Gastroesophageal sphincter (tissue), 4 donors: ENCODE data around the gene NPL. TPM values are rescaled to one million over a fixed set of nuclear protein-coding genes. Genes with fewer than 3 reads are reported as not detected.

ENCODE experiments used
- ATAC-seq: fragments of 150-250 bp; one replicate; pipeline ENCODE4 v1.9.1; 2016; ENCODE audit warnings: mild to moderate bottlenecking, moderate library complexity
- H3K27ac ChIP-seq, 4 donors: fragments of 200-600 bp; sonication (generic) in 3 of 4; 1 replicate in 3 of 4; 2 replicates in 1 of 4; pipeline ENCODE4 v1.5.1; 2016 to 2019
- H3K27me3 ChIP-seq: fragments of 200-600 bp; sonication (generic); one replicate; pipeline ENCODE4 v1.5.1; 2019
- H3K36me3 ChIP-seq, 2 donors: fragments of 200-600 bp; sonication (generic); one replicate each; pipeline ENCODE4 v1.5.1; 2019; ENCODE audit warnings: control low read depth in 1 of 2
- H3K4me1 ChIP-seq, 3 donors: fragments of 200-600 bp; sonication (generic); 1 replicate in 2 of 3; 2 replicates in 1 of 3; pipeline ENCODE4 v1.5.1; 2016 to 2019; ENCODE audit warnings: control low read depth in 2 of 3
- H3K4me3 ChIP-seq, 2 donors: fragments of 200-600 bp; sonication (generic); one replicate each; pipeline ENCODE4 v1.5.1; 2019; ENCODE audit warnings: mild to moderate bottlenecking in 1 of 2, moderate library complexity in 1 of 2
- H3K9me3 ChIP-seq, 3 donors: fragments of 200-600 bp; sonication (generic); one replicate each; pipeline ENCODE4 v1.5.1; 2017 to 2019; ENCODE audit warnings: control low read depth in 2 of 3
- EP300 ChIP-seq: sonication (generic); formaldehyde crosslinking; IDR thresholded peaks from one replicate; pipeline ENCODE4 v1.6.1; 2017; ENCODE audit warnings: antibody characterized with exemption, mild to moderate bottlenecking
- POLR2A ChIP-seq, 2 donors: fragments of 450-650 bp; IDR thresholded peaks; one replicate each; pipeline ENCODE4 v1.6.1; 2017; ENCODE audit warnings: antibody characterized with exemption in 2 of 2, mild to moderate bottlenecking in 2 of 2, moderate library complexity in 1 of 2
- POLR2AphosphoS5 ChIP-seq: sonication (generic); formaldehyde crosslinking; IDR thresholded peaks from one replicate; pipeline ENCODE4 v1.6.1; 2017; ENCODE audit warnings: antibody characterized with exemption
- WGBS, 2 donors: methylation state at CpG; one replicate each; pipeline ENCODE4 v1.1.5; 2018; ENCODE audit warnings: low coverage in 1 of 2; 5-methylcytosine and 5-hydroxymethylcytosine counted together
- total RNA-seq, 4 donors: library from RNA; depleted of rRNA; stranded (reverse); fragments of >200 nt; gene quantifications; one replicate each; pipeline ENCODE4 v1.1.0, GENCODE V29; 2016
- TF ChIP-seq, protein P1 (sequence below), 4 experiments: fragments of 200-600 bp in 2 of 4; fragments of 450-650 bp in 2 of 4; sonication (generic) in 1 of 4; IDR thresholded peaks; one replicate each; pipeline ENCODE4 v1.5.1; 2017 to 2019; ENCODE audit warnings: antibody characterized with exemption in 4 of 4, mild to moderate bottlenecking in 2 of 4, moderate library complexity in 2 of 4

The NPL gene
- total RNA-seq, 4 donors from 2014 or later: 6.8 to 10.2 (median 7.9) TPM

GRCh38 chr1:182761396-182762395 is 27.9 kb upstream of the NPL start:
- no peak for ATAC-seq

GRCh38 chr1:182762536-182762935 is 27.0 kb upstream of the NPL start:
- Histone ChIP-seq H3K27me3 (no peaks in the 10 kb centered on the region), H3K4me1 (no peaks in the 10 kb centered on the region), H3K36me3 (no peaks in the 10 kb centered on the region), H3K4me3 (no peak overlapping the region), H3K27ac (no peak overlapping the region), H3K9me3 (no peaks in the 10 kb centered on the region)
- ATAC-seq: no peak
- no peak for TF ChIP-seq POLR2AphosphoS5
- TF ChIP-seq POLR2A (IDR thresholded peaks at IDR 0.05): no peak
- TF ChIP-seq, protein P1, sequence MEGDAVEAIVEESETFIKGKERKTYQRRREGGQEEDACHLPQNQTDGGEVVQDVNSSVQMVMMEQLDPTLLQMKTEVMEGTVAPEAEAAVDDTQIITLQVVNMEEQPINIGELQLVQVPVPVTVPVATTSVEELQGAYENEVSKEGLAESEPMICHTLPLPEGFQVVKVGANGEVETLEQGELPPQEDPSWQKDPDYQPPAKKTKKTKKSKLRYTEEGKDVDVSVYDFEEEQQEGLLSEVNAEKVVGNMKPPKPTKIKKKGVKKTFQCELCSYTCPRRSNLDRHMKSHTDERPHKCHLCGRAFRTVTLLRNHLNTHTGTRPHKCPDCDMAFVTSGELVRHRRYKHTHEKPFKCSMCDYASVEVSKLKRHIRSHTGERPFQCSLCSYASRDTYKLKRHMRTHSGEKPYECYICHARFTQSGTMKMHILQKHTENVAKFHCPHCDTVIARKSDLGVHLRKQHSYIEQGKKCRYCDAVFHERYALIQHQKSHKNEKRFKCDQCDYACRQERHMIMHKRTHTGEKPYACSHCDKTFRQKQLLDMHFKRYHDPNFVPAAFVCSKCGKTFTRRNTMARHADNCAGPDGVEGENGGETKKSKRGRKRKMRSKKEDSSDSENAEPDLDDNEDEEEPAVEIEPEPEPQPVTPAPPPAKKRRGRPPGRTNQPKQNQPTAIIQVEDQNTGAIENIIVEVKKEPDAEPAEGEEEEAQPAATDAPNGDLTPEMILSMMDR (IDR thresholded peaks at IDR 0.05): no peak
- TF ChIP-seq EP300: no peak
- 73 to 88% methylated on average over 1 to 4 of the region's 4 CpGs for WGBS, 2 donors

More at GRCh38 chr1:182761396-182762395, 27.9 kb upstream of the NPL start:
- Histone ChIP-seq H3K4me1 (no peaks in the 10 kb centered on the region), H3K9me3 (no peaks in the 10 kb centered on the region), H3K36me3 (no peaks in the 10 kb centered on the region), H3K27me3 (no peaks in the 10 kb centered on the region), H3K27ac (no peak overlapping the region), H3K4me3 (no peak overlapping the region)
- TF ChIP-seq POLR2AphosphoS5: no peak
- no peak for TF ChIP-seq EP300
- TF ChIP-seq, protein P1 (IDR thresholded peaks at IDR 0.05): no peak
- no peak for TF ChIP-seq POLR2A (IDR thresholded peaks at IDR 0.05)
- WGBS, 2 donors: 67 to 82% methylated on average over 2 to 4 of the region's 4 CpGs

- Histone ChIP-seq H3K9me3 (no peaks in the 10 kb centered on the region), H3K4me1 (no peaks in the 10 kb centered on the region), H3K27ac (no peak overlapping the region), H3K4me3 (no peak overlapping the region), H3K36me3 (no peaks in the 10 kb centered on the region), H3K27me3 (no peaks in the 10 kb centered on the region)
- 57 to 61% methylated on average over 4 of the region's 4 CpGs for WGBS, 2 donors
- no peak for ATAC-seq
- TF ChIP-seq, protein P1 (IDR thresholded peaks at IDR 0.05): no peak
- TF ChIP-seq POLR2AphosphoS5 (no peak), POLR2A (IDR thresholded peaks at IDR 0.05) (no peak), EP300 (no peak)
Observed at GRCh38 chr1:182764029-182764727, 25.4 kb upstream of the NPL start.

DNA sequence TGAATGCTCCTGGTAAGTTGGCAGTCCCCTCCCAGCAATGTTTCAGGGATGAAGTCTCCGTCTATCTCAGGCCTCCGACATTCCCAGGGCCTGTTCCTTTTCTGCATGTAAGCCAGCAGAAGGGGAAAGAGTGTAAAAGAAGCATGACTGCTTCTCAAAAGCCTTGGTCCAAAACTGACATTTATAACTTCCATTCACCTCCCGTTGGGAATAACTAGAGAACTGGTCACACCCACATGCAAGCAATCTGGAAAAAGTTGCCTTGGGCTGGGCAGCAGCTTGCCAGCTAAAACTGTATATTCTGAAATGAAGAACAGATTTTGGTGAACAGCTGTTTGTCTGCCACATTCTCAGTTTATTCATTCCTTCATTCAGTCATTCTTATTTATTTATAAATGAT is 24.2 kb upstream of the NPL start:
- Histone ChIP-seq H3K27me3 (no peaks in the 10 kb centered on the region), H3K36me3 (no peaks in the 10 kb centered on the region), H3K4me3 (no peak overlapping the region), H3K9me3 (no peaks in the 10 kb centered on the region), H3K27ac (no peak overlapping the region), H3K4me1 (no peaks in the 10 kb centered on the region)
- ATAC-seq: no peak
- TF ChIP-seq, protein P1 (IDR thresholded peaks at IDR 0.05): no peak
- TF ChIP-seq POLR2A (IDR thresholded peaks at IDR 0.05) (no peak), EP300 (no peak)
- WGBS, 2 donors: 38 to 57% methylated on average over 3 of the region's 3 CpGs
